HG03139 (cell line): Measurements from ENCODE around the gene MTSS2.

ENCODE experiments used
- ATAC-seq: cut with Tn5 transposase; IDR thresholded peaks from one replicate; pipeline ENCODE4 v1.9.1; 2021; ENCODE audit not compliant: unreplicated experiment

MTSS2 gene

DNA sequence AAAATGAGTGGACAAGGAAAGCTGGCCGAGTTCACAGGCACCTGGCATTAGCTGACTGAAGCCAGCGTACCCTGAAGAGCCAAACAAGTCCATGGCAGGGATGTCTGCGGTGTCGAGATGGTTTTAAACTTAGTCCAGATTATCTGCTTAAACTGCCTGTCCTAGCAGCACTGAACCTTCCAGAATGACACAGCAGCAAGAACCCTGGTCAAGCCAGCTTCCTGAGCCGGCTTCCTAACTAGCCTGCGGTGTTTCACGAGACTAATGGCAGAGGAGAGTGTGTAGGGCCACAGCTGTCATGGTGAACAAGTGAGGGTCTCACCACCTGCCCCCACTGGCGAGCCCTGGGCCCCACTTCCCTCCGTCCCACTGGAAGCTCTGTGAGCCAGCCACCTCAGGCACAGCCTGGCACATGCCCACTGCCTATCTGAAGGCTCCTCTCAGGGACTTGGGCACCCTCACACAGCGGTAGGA, 28.8 kb upstream of the MTSS2 start:
- ATAC-seq: no peak

DNA sequence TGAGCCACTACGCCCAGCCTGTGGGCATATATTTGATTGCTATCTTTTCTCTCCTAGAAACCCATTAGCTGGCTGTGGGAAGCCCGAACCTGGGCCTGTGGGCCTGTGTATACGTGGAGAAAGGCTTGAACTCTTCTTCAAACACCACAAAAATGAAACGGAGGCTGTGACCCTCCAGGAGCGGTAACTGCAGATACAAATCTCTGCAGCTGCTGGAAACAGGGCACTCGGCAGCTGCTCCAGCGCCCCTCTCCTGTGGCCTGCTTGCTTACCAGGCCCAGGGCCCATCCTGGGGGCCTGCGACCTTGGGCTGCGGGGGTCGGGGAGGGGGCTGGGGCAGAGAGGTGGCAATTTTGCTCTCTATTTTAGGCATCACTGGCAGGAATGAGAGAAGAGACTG, 28.0 kb upstream of the MTSS2 start:
- ATAC-seq: no peak

DNA sequence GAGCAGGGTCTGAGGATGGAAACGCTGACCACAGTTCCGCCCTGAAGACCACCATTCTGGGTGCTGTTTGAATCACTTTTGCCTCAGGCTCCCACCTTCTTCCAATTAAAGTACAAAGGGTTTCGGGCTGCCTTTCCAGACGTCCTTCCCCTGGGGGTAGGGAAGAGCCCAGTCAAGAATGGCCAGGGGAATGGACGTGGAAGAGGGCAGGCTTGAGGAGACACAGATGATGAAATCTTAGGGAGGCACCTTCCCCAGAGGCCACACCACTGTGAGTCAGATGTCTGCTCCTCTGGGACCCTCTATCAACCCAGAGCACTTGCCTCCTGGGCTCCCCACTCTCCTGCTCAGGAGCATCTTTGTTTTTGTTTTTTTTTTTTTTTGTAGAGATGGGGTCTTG, 27.5 kb upstream of the MTSS2 start:
- no peak for ATAC-seq

DNA sequence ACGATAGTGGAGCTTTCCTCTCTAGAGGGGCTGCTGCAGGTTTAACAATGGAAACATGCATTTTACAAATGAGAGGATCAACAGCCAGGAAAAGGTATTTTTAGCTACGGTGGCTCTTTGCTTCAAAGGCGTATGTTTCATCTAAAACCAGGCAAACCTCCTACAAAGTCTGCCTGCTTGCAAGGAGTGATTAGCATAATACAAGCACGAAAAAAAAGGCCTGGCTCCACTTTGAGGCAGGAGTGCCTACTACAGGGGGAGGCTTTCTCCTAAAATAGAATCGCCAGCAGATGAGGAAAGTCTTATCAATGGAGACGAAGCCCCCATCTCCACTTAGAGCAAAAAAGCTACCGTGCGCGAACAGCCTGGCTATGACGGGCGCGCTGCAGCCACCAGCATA, 27.1 kb upstream of the MTSS2 start:
- ATAC-seq: no peak

DNA sequence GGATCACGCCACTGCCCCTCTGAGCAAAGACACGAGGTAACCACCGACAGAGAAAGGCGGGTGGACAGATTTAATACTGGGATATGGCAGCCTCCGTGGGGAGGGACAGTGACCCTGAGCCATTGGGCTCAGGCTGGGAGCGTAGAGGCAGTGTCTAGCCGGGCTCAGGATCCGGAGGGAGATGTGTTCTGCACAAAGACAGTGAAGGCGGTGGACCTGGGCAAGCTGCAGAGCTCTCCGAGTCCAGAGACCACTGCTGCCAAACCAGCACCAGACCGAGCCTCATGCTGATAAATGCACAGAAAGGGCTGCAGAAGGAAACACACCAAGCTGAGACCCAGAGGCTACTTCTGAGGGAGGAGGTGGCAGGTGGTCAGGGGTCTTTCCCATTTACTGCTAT, 26.5 kb upstream of the MTSS2 start:
- no peak for ATAC-seq

DNA sequence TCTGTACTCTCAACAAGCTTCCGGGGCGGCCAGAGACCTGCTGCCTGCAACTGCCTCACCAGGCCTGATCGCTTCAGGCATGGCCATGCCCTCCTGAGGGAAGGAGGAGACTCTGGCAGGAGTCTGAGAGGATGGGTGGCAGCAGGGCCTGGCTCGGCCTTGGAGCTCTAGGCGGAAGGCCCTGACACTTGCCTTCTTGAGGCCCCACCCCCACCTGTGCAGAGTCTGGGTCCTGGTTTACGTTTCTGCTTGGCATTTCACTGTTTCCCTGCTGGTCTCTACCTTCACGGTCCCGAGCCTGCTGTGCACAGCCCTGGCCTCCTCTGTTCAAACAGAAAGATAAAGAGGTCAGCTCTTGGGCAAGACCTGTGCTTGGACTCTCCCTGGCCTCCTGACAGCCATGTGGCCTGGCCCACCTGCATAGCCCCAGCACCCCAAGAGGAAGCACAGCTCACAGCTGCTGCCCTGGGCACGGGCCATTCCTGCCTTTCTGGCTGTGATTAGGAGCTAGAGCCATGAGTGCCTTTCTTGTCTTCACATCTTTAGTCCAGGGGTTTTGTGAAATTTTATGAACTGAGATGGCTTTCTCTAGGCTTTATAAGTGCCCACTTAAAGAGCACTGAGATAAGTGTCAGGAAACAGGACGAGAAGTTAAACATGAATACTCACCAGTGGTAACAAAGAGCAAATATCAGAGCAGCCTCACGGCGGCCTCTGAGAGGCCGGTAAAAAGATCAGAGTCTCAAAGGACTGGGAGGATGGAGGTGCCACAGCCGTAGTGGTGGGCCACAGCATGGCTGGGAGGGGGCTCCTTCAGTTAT, 25.6 kb upstream of the MTSS2 start:
- no peak for ATAC-seq

DNA sequence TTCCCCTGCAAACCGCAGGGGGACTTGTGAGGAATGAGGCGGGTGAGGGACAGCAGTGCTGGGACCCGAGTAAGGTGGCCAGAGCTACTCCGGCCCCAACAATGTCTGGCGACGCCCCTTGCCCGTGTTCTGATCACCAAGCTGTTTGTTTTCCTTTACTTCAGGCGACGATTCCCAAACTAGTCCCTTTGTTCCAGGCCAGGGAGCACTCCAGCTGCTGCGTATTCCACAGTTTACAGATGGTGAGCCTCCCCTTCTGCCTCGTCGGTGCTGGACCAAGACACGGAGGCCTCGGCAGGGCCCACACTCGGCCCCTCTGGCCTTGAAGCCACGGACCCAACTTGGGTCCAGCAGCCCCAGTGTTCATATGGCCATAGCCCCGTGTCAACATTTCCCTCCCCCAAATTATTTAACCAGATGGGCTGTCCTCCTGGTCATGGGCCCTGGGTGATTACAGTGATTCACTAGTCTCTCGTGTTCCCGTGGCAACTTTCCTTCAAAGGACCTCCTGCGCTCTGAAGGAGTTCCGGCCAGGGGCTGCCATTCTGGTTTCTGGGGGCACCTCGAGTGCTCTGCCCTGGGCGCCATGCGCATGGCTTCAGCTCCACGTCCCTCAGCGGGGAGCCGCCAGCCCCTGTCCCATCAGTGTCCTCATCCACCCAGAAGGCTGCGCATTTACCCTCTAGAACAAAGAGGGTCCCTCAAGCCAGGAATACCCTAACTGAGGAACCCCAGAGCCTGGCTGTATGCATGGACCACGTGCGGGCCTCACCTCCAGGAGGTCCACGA, 24.8 kb upstream of the MTSS2 start:
- no peak for ATAC-seq

DNA sequence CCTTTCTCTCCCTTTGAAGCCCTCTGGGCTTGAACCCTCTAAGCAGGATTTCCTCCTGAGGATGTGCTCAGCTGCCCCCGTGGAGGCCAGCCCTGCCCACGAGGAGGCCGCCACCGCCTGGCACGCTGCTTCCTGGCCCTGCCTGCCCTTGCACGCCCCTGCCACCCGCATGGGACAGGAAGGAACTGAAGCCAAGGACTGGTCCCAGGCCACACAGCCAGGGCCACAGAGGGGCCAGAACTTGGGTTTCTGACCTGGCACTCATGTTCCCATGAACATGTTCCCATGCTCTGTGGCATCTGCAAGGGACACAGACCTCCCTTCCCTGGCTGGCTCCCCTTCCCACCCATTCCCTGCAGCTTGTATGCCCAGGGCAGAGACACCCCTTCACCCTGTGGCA, 24.1 kb upstream of the MTSS2 start:
- ATAC-seq: no peak

DNA sequence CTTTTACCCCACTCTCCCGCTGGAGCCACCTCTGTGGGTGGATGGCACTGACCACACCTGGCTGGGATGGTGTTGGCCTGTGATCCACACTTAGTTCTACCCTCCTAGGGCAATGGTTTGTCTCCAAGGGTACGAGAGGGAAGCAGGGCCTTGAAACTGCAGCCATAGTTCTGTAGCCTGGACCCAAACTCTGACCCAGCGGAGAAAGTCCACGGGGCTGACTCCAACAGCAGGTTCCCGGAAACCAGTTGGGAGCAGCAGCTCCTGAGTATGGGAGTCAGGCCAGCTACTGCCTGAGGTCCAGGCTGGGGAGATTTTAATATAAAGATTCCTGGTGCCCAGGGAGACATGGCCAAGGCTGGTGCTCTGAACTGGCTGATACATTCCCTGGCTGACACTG, 23.6 kb upstream of the MTSS2 start:
- ATAC-seq: no peak

DNA sequence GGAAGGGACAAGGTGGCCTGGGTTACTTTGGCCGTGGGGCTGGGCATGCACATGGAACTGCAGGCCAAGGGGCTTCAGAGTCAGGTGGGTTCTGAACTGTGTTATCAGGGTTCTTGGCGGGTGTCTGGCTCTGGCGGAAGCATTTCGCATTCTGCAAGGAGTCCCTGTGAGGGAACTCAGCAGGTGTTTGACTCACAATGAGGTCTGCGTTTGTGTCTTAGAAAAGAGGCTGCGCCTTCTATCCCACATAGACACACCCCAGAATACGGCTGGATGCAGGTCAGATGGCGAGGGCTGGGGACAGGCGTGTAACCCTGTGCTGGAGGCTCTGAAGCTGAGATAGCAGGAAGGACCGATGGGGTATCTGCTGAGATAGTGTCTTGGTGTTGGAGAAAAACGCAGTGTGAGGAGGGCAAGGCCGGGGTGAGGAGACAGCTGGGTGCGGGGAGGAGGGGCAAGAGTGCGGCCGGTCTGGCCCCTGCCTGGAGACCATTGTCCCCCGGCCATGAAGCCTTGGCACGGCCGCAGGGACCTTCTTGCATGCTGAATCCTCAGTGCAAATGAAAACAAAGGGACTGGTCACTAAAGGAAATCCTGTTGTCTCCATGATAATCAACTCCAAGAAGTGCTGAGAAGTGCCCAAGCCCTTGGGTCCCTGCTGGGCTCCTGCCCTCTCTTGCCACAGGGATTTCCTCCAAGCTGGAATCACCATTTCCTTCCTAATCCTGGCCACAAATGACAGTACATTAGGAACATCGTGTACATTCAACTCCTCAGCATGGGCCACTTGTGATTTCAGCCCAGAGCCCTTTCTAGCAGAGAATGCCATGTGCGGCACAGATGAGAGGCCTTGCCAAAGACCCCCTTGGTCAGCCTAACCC, 22.8 kb upstream of the MTSS2 start:
- no peak for ATAC-seq

DNA sequence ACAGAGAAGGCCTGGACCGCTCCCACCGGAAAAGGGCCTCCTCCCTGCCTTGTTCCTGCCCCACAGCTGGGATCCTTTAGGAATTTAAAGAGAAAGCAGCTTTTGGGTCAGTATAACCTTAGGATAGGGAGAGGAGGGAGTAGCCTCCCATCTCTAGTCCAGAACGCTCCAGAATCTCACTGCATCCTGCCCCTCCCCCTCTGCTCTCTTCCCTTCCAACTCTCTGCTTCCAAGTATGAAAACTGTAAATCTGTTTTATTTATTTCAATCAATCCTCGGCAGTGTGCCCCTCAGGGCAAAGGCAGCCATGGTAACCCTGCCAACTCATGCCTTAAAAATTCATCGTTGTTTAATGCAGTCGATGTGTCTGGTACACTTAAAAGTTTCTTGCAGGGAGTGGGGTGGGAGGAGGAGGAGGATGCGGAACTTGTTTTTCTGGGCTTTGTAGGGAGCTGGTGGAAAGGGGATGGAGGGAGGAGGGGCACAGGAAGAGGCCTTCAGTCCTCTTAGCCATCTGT, 21.2 kb upstream of the MTSS2 start:
- ATAC-seq: no peak

DNA sequence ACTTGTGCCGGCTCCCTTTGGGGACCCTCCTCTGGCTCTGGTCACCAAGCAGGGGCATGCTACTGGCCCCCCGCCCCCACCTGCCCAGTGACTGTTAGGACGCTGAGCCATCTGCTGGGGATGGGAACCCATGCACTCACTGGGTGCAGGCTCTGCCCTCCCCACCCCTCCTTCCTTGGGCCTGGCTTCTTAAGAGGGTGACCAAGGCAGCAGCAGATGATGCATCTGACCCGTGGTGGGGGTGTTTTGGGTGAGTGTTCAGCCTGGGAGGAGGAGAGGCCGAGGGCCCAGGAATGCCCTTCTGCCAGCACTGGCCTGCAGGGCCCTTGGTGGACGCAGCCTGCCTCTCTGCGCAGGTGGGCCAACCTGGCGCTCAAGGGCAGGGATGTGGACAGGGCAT, 19.2 kb upstream of the MTSS2 start:
- no peak for ATAC-seq

DNA sequence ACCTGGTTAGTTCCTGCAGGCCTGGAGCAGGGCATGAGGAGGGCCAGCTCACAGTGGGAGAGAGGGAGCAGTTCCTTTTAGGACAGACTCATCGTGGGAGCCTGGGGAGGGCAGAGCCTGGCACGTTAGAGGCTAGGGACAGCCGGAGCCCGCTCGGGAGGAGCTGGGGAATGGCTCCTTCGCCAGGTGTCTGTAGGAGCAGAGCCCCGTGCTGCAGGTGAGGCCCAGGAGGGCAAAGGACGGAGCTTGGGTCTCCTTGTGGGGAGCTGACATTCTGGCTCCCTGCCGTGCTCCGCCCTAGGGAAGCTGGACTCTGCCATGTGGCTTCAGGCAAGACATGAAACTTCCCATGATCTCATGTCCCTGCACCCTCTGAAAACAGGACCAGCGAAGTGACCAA, 18.7 kb upstream of the MTSS2 start:
- no peak for ATAC-seq

DNA sequence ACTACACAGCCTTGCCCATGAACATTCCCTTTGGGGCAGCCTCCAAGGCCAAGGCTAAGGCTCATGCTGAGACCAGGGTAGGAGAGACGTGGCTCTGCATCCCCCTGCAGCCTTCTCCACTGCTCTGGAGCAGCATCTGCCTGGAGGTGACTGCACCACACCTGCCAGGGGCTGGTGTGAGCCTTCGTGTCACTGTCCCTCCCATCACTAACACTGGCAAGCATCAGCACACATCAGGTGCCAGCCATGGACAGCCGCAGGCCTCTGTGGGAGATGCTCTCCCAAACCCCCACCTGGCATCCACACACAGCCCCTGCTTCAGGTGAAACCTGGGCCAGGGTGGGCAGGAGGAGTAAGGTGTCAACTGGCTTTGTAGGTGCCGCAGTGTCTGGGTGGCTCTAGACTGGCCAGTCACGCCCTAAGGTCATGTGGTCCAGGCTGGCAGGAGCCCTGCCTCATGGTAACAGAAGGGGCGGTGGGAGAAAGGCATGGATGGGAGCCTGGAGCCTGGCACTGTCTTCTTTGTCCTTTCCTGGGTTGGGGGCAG, 18.1 kb upstream of the MTSS2 start:
- ATAC-seq: no peak

DNA sequence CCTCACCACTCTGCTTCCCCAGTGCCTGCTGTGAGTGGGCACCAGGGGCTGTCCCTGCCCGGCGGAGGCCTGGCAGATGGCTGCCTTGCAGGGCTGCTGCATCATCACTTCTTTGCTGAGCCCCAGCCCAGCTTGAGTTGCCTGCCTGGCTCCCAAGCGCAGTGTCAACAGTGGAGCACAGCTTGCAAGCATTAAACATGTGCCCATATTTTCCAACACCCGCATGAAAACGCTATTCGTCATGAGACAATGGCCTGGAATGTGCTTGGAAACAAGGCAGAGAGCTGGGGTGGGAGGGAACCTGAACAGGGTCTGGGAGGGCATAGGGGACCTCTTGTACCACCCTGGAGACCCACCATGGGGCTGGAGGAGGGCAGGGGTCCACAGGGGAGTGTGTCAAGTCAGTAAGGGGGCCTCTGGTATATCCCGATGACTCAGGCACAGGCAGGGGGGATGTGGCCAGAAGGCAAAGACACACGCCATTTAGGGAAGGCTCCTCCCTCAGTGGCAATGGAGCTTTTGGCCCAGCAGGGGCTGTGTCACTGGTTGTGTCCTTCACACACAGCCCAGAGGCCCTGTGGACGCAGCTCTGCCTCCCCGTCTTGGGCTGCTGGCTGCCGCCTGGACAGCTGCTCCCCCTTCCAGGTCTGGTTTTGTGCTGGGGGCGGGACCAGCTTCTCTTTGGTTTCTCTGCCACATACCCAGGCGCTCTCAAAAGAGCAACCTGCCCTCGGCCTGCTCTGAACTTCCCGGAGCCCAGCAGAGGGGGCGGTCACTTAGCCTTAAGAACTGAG, 17.4 kb upstream of the MTSS2 start:
- ATAC-seq: no peak

DNA sequence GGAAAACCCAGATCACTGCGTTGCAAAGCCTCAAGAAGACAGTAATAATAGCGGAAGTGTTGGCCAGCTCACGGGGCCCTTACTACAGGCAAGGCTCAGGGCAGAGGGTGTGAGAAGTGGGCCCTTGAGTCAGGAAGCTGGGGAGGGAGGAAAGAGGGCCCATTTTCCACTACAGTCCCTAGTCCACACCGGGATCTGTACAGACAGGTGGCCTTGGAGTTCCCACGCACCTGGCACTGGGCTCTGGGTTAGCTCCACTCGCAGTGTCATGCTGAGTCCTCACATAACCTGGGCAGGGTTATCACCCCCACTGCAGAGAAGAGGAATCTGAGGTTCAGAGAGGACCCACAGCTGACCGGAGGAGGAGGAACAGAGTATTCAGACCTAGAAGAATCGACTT, 16.8 kb upstream of the MTSS2 start:
- no peak for ATAC-seq

DNA sequence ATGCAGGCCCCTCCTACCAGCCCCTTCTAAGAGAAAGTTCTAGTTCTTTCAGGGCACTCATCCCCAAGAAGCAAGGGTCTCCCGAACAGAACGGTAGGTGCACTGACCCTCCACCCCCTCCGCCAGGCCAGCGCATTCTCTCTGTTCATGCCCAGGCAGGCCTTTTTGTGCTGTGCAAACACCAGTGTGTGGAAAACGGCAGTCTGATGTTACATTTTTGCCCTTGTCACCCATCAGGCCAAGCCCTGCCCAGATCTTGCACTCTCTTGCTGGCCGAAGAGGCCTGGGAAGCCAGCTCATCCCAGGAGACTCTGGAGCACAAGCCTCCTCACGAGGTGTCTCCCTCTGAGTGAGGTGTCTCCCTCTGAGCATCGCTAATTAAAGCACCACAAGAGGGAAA, 16.1 kb upstream of the MTSS2 start:
- no peak for ATAC-seq

DNA sequence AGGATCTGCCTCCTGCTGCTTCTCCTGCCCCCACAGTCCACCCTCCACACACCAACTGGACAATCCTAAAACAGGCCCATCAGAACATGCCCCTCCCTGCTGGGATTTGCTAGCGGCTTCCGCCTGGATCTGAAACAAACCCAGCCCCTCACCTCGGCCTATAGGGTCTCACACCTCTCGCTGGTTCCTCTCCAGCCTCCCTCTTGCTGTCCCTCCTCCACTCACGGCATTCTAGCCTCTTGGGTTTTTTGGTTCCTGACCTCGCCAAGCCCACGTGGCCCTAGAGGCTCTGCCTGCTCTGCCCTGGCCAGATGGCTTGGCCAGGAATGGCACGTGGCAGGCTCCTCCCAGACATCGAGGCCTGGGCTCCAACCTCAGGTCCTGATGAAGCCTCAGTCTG, 15.7 kb upstream of the MTSS2 start:
- no peak for ATAC-seq

DNA sequence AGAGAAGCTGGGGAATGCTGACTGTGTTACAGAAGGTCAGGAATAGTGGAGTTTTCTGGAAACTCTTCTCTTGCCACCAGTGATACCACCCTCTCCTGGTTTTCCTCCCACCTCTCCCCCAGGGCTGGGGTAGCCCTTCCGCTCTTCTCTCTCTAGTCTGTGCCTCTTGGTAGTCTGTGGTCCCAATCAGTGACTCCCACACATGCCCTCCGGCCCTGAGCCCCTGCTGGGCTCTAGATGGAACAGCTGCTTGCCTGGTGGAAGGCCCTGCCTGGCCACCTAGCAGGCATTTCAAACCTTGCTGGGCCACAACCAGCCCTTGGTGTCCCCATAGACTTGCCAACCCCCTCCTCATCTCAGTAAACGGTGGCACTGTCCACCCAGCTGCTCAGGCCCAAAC, 15.2 kb upstream of the MTSS2 start:
- no peak for ATAC-seq
